ENCODE results near the gene AVEN. TPM values are rescaled to one million over a fixed set of nuclear protein-coding genes. Genes with fewer than 3 reads are reported as not detected.

AVEN gene
- total RNA-seq, 2 donors from 2014 or later = 12.9 to 18.9 TPM

DNA sequence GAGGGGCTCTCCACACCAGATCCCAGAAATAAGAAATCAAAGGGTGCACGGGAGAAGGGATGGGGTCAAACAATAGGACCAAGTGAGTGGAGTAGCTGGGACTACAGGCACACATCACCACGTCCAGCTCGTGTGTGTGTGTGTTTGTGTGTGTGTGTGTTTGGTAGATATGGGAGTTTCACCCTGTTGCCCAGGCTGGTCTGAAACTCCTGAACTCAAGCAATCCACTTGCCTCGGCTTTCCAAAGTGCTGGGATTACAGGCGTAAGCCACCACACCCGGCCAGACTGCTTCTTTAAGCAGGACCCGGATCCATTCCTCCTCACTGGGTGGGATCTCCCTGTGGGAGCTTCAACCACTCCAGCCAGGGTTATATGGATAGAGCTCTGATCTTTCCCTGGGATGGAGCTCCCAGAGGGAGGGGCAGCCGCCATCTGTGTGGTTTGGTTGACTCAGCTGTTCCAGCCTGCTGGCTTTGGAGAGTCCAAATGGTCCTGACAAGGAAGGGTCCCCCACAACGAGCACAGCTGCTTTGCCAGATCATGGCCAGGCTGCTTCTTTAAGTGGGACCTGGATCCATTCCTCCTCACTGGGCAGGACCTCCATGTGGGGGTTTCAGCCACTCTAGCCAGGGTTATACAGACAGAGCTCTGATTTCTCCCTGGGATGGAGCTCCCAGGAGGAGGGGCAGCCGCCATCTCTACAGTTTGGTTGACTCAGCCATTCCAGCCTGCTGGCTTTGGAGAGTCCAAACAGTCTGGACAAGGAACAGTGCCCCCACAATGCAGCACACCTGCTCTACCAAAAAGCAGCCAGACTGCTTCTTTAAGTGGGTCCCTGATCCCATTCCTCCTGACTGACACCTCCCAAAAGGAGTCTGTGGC lies 9.1 kb upstream of the AVEN start:
- Histone ChIP-seq H3K27ac (no peak overlapping the region), H3K36me3 (no peaks in the 10 kb centered on the region), H3K27me3 (no peaks in the 10 kb centered on the region), H3K9me3 (peaks cover 0 to 25% of the 10 kb centered on the region in 2 donors), H3K4me3 (no peak overlapping the region), H3K4me1 (no peaks in the 10 kb centered on the region)
- no peak for DNase-seq (ENCODE audit: low spot score)
- TF ChIP-seq, protein P1, sequence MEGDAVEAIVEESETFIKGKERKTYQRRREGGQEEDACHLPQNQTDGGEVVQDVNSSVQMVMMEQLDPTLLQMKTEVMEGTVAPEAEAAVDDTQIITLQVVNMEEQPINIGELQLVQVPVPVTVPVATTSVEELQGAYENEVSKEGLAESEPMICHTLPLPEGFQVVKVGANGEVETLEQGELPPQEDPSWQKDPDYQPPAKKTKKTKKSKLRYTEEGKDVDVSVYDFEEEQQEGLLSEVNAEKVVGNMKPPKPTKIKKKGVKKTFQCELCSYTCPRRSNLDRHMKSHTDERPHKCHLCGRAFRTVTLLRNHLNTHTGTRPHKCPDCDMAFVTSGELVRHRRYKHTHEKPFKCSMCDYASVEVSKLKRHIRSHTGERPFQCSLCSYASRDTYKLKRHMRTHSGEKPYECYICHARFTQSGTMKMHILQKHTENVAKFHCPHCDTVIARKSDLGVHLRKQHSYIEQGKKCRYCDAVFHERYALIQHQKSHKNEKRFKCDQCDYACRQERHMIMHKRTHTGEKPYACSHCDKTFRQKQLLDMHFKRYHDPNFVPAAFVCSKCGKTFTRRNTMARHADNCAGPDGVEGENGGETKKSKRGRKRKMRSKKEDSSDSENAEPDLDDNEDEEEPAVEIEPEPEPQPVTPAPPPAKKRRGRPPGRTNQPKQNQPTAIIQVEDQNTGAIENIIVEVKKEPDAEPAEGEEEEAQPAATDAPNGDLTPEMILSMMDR (IDR thresholded peaks at IDR 0.05) = no peak

DNA sequence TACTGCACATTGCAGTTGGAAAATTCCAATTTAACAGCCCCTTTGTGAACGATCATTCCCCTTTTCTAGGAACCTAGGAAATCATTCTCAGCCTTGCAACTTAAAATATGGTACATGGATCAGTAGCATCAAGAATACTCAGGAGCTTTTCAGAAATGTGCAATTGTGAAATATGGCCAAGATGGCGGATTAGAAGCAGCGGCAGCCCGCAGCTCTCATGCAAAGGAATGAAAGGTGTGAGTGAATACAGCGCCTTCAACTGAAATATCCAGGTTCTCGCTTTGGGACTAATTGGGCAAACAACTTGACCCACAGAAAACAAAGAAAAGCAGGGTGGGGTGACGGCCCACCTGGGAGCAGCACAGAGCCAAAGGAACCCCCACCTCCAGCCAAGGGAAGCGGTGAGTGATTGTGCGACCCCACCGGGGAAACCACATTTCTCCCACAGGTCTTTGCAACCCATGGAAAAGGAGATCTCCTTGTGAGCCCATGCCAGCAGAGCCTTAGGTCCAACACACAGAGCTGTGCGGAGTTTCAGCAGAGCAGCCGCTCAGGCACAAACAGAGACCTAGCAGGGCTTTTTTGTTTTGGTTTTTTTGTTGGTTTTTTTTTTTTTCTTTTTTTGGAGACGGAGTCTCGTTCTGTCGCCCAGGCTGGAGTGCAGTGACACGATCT lies 7.6 kb upstream of the AVEN start:
- Histone ChIP-seq H3K4me1 (no peaks in the 10 kb centered on the region), H3K27ac (no peak overlapping the region), H3K27me3 (no peaks in the 10 kb centered on the region), H3K4me3 (no peak overlapping the region), H3K36me3 (no peaks in the 10 kb centered on the region), H3K9me3 (peaks cover 0 to 16% of the 10 kb centered on the region in 2 donors)
- no peak for DNase-seq (ENCODE audit: low spot score)
- TF ChIP-seq, protein P1 (IDR thresholded peaks at IDR 0.05) = no peak

DNA sequence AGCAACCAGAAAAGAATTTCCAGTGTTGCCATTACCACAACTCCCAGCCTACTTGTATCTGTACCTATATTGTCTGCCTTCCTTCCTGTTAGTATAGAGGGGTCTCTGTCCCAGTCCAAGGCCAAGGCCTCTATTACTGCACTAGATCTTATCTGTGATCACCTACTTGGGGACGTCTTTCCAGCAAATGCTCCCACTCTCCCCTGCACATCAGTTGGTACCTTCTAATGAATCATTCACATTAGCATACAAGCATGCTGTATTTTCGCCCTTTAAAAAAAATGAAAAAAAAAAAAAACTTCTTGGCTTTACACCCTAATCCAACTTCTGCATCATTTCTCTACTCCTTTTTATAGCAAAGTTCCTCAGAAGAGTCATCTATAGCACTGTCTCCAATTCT lies 4.8 kb upstream of the AVEN start:
- H3K9me3 ChIP-seq = no peaks in the 10 kb centered on the region
- TF ChIP-seq, protein P1 (IDR thresholded peaks at IDR 0.05) = no peak
- H3K27me3 ChIP-seq = no peaks in the 10 kb centered on the region
- H3K4me1 ChIP-seq = peaks cover 0 to 14% of the 10 kb centered on the region in 2 donors
- DNase-seq (ENCODE audit: low spot score) = no peak
- no peak overlapping the region for H3K4me3 ChIP-seq
- H3K36me3 ChIP-seq = no peaks in the 10 kb centered on the region
- H3K27ac ChIP-seq = no peak overlapping the region

DNA sequence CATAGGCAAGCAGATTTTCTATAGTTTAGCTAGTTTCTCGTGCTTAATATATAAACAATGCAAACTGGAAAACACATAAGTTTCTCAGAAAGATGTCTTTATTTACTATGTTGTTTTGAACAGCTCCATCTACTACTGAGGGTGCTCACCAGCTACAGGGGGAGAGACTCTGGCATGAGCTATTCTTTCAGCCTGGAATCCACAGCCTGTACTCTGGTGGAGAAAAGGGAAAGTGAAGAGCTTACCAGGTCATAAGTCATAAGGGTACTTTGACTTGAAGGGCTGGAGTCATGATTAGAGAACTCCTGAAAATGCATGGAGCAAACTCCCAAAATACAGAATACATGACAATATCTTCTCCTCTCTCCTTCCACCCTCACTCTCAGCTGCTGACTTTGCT lies 4.4 kb upstream of the AVEN start:
- Histone ChIP-seq H3K4me1 (peaks cover 0 to 14% of the 10 kb centered on the region in 2 donors), H3K27me3 (no peaks in the 10 kb centered on the region), H3K9me3 (no peaks in the 10 kb centered on the region), H3K36me3 (no peaks in the 10 kb centered on the region), H3K4me3 (no peak overlapping the region), H3K27ac (no peak overlapping the region)
- no peak for DNase-seq (ENCODE audit: low spot score)
- TF ChIP-seq, protein P1 (IDR thresholded peaks at IDR 0.05) = no peak

DNA sequence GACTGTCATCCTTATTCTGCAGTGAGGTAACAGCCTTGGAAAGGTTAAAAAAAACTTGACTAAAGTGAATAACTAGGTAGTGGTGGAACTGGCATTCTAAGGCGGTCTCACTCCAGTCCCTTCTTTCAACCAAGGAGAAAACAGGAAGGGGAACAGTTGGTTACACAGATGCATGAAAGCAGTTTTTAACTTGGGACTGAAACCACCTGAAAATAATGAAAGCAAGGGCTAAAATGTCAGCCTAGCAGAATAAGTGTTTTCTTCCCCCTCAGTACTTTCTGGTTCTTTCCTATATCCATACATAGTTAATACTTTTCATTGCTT lies 748 bp upstream of the AVEN start:
- Histone ChIP-seq H3K4me1 (peaks cover 0 to 14% of the 10 kb centered on the region in 2 donors), H3K9me3 (no peaks in the 10 kb centered on the region), H3K27me3 (no peaks in the 10 kb centered on the region), H3K4me3 (peak overlapping the region; percentile 70 to 76), H3K27ac (peak overlapping the region in 1 of 2 donors; percentile 92), H3K36me3 (no peaks in the 10 kb centered on the region)
- TF ChIP-seq, protein P1 (IDR thresholded peaks at IDR 0.05) = no peak
- no peak for DNase-seq (ENCODE audit: low spot score)

Data from right atrium auricular region (tissue), 2 donors.